ENCODE results near the gene ECT2.
A peak's percentile ranks its signal among the peaks of the same experiment; 100 is the strongest.
"Not testable (repeated sequence)": the region's sequence is repeated elsewhere in the genome, so short reads cannot be mapped to it uniquely, and the experiment has no call there.

ECT2 gene

DNA sequence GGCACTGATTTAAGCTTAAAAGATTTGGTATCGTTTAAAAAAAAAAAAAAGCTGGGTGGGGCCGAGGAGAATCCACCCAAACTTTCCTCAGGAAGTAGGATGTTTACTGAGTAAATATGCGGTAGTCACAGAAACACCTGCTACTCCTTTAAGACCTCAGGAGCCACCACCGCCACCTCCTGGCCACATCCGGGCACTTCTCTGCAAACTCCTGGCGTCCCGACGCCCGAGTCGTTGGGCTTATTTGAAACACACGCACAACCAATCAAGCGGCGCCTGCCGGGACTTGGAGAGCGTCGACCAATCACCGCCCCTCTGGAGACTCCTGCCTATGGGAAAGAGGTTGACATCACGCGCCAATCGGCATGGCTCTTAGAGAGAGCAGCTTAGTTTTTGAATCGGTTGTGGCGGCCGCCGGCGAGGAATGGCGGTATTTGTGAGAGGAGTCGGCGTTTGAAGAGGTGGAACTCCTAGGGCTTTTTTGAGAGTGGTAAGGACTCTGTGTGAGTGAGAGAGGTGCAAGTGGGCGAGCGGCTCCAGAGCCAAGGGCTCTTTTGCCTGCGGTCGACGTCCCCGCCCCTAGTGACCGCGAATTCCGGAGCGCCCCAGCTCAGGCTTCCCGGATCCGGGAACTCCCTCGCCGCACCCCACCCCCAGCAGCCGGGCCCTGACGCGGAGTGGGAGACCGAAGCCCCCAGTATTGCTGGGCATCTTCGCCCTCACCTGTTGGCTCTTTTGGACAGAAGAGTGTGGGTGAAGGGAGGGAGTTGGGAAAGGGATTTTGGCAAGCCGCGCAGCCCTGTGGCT is at the start of gene ECT2:
Gene ECT2, plus strand, starts transcription at position 359 of the 807 bp plus-strand sequence. CDS start 3,805 bp downstream, outside the sequence.
- peak; percentile 99 for DNase-seq

DNA sequence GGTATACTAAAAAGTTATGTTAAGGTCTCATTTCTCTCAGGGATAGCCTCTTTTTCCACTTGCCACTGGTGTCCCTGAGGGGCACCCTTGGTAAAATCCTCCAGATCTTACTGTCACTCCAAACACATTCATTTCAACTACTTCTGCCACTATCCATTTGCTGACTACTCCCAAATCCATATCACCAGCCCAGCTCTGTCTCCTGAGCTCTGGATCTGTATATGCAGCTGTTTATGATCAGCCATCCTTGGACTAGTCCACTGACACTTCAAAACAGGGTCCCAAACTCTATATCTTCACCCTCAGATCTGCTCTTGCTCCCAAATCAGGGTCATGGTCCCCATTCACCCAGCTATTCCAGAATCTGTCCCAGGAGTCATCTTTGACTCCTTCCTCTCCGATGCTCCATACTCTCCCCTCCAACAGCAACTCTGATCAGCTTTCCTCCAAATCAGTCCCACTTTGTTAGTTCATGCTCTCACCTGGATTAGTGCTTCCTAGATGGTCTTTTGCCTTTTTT is 49.5 kb upstream of the ECT2 start:
- DNase-seq: no peak

GRCh38 chr3:172701751-172702150 is 48.8 kb upstream of the ECT2 start:
- DNase-seq: no peak

GRCh38 chr3:172702256-172702655 is 48.3 kb upstream of the ECT2 start:
- no peak for DNase-seq

DNA sequence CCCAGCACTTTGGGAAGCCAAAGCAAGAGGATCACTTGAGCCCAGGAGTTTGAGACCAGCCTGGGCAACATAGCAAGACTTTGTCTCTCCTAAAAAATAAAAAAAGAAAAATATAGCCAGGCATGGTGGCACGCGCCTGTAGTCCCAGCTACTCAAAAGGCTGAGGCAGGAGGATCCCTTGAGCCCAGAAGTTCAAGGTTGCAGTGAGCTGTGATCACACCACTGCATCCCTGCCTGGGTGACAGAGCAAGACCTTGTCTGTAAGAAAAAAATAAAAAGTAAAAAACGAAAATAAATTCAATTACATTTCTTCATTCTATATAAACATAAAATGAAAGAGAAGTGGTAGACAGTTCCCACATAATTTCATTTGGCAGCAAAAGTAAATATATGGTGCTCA is 47.8 kb upstream of the ECT2 start:
- DNase-seq: not testable (repeated sequence)

DNA sequence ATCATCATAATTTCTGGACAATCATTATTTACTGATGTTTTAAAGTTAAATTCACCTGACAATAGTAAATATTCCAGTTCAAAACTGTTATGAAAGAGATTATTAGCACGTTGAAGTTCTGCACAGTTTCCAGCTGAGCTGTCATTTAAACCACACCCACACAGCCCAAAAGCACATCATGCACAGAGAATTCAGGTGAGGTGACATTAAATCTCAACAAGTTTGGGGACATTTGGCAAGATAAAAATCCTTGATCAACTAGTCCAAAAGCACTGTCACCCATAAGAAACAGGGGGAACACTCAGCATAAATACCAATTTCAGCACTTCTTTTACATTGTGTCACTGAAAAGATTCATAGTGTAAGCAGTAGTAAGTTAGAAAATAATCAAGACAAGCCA is 46.5 kb upstream of the ECT2 start:
- no peak for DNase-seq

DNA sequence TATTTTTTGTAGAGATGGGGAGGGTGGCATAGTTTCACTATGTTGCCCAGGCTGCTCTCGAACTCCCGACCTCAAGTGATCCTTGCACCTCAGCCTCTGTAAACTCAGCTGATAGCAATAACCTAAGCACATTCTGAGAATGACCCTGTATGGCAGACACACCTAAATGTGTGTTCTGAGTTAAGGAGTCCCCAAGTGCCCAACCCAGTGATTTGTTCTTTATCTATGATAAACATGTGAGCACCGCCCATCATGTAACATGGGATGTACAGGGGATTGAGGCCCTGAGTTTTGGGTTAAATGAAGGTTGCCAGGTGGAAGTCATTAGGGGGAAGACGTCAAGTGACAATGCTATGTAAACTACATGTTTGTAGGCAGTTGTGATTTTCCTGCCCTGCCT is 45.4 kb upstream of the ECT2 start:
- DNase-seq: no peak

- no peak for DNase-seq
Measured at GRCh38 chr3:172707030-172707429, 43.5 kb upstream of the ECT2 start.

- no peak for DNase-seq
Measured at GRCh38 chr3:172707967-172708366, 42.6 kb upstream of the ECT2 start.

- no peak for DNase-seq
Measured at GRCh38 chr3:172708921-172709773, 41.4 kb upstream of the ECT2 start.

DNA sequence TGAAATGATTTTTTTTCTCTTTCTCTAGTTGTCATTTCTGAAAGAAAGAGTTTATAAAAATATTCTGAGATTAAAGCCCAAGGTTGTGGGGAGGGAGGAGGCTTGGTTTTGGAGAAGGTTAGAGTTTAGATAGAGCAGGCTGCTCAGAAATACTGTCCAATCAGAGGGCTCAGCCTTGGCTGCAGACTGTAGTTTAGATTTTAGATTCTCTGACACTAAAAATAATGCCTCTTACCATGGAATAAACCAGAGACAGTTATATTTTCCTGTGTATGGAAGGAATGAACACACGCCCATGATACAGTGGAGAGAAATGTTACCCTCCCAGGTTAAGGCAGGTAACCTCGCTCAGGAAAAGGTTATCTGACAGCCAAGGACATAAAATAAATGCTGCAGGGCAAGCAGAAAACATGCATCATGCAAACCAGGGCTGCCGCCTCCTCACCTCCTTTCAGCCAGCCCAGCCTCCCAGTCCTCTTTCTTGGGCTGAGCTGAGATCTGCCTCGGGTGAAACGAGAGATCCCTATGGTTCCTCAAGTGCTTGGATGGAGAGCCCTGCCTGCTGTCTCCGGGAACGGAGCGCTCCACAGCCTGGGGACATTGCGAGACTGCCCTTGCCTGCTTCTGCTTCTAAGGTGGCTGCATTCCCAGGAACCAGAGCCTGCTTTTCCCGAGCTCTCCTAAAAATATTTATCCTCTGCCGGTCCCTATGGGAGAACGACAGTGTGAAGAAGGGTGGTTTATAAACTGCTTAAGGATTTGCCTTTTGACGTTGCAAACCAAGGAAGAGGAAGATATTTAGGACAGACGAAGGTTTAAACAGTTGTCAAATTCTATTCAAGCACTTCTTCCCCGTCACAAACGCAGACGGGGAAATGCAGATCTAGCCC is 40.5 kb upstream of the ECT2 start:
- peak; percentile 40 for DNase-seq

DNA sequence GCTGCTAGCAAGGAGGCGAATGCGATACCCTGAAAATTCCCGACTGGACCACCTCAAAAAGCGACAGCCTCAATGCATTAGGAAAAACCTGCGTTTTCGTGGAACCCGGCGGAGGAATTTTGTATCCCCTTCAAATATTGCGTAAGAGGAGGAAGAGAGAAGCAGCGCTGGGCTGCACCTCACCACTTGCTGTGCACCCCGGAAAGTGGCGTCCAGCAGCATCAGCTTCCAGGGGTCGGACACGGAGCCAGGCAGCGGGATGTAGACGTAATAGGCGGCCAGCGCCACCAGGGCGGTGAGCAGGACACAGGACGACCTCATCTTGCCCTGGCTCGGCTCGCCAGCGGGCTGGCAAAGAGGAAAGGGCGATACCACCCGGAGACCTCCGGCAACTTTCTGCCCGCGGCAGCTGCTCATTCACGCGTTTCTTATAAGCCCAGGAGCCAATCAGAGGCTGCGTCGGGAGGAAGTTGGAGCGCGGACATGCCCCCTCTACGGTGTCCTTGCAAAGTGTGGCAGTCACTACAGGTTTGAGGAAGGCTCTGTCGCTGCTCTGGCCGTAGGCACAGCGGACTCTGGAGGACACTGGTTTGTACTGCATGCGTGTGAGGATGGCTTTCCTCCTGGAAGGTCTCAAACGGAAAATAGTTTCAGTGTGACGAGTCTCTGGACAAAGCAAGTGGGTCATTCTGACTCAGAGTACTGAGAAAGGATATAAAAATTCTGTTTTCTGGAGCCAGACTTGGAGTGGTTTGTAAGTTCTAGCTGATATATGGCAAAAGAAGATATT is 39.7 kb upstream of the ECT2 start, which contains the start of gene NCEH1:
Gene NCEH1, minus strand, starts transcription at position 404 of the 790 bp plus-strand sequence. Its CDS starts 83 bp downstream, at position 321.
- DNase-seq: peak; percentile 92

DNA sequence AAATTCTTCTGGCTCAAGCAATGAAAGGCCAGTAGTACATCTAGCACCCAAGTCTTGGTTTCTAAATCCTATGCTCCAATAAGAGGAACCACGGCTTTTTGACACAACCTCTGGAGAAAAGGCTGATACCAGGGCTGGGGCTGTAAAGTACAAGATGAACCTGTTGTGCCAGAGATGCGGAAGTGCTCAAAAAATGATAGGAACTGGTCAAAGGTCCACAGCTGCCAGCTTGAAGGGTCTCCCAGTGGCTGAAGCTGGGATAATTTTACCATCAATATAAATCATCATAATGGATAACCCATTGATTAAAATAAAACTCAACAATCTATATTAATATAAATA is 39.1 kb upstream of the ECT2 start:
- no peak for DNase-seq

GRCh38 chr3:172713316-172713715 is 37.2 kb upstream of the ECT2 start:
- DNase-seq: no peak

DNA sequence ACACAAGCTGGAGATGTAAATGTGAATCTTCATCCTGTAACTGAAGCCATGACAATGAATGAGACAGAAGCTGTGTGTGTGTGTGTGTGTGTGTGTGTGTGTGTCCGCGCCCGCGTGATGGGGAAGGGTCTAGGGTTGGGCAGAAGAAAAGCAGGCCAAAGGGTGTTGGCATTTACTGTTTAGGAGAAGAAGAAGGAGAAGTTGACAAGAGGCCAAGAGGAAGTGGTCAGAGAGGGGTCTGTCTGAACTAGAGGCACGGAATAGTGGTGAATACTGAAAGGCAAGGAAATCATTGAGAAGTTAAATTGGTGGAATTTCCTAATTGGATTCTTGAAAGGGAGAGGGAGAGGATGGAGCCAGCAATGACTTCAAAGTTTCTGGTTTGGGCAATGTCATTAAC is 34.0 kb upstream of the ECT2 start:
- peak; percentile 27 for DNase-seq

DNA sequence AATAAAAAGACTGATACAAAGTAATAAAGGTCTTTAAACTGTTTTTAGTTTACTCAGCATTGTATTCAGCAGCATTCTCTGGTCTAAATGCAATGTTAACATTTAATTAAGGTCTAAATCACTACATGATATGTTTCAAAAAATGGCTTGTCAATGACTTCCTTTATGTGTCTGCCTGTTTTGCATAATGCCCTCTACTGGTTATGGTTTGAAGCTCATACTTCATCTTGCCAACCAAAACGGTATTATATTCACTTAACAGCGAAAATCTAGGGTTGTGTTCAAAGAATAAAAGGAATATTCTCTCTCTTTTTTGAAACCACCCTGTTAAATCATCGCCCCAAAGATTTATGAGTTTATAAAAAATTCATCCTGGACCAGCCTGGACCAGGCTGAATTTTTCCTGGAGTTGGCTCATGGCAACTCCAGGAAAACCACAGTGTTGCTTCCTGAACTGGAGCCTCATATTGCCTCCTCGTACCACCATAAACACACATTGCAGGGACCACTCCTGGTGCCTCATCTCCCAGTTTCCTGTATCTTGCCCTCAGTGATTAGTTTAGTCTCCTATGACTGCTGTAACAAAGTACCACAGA is 32.9 kb upstream of the ECT2 start:
- no peak for DNase-seq

DNA sequence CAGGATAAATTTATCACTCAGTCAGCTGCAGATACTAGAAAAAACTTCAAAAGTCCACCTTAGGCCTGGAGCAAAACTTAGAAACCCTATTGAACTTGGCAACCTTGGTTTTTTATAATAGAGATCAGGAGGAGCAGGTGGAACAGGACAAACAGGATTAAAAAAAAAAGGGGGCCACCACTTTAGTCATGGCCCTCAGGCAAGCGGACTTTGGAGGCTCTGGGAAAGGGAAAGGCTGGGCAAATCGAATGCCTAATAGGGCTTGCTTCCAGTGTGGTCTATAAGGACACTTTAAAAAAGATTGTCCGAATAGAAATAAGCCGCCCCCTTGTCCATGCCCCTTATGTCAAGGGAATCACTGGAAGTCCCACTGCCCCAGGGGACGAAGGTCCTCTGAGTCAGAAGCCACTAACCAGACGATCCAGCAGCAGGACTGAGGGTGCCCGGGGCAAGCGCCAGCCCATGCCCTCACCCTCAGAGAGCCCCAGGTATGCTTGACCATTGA is 27.9 kb upstream of the ECT2 start:
- DNase-seq: not testable (repeated sequence)

DNA sequence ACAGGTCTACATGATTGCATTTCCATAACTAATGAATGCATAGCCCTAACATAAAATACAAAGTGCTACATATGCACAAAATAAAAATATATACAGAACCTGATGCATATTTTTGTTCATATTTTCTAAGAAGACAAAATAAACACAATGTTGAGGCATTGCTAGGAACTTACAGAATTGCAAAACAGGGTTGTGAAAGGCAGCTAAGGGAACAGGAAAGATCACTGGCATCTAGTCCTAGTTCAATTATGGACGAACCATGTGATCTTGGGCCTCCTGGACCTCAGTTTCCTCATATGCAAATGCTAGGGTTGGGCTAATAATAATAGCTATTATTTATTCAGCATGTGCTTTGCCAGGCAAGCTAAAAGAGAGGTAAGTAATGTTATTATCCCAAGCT is 24.1 kb upstream of the ECT2 start:
- DNase-seq: no peak

GRCh38 chr3:172735014-172735413 is 15.5 kb upstream of the ECT2 start:
- no peak for DNase-seq

DNA sequence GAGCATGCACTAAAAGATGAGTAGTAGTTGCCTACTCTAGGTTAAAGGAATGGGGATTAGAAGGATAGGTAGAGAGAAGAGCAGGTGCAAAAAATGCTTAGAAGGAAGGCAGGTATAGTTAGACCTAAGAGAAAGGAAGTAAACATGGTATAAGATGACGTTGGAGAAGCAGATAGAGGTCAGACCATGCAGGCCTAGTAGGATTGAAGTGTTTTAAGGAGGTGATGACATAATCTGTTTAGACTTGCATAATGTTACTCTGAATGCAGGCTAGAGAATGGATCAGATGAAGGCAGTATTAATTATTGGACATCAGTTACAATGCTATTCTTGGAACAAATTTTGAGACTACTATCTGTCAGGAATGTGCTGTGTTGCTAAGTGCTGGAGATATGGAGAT is 11.1 kb upstream of the ECT2 start:
- DNase-seq: no peak

DNA sequence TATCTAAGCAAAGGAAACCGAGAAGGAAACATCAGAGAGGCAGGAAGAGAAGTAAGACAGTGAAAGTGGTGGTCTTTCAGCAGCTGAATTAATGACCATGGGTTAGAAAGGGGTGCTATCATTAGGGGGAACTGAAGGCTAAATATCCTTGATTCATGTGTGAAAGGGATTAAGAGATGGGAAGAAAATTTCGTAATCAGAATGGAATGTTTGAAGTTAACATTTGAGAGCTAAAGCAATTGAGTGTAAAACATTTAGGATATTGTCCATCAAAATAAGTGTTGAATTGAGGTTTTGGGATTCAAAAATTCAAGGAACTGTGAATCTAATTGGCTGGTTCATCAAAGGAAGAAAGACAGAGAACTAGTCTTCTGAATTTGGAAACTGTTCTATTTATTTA is 4.1 kb upstream of the ECT2 start:
- no peak for DNase-seq

Data from right hindlimb (tissue), 1 donor.